Brain pericyte (primary cell): ENCODE data around the gene C8B.

Experiments
- DNase-seq: peaks from one replicate; pipeline ENCODE4 v3.0.0-alpha.2; 2012; ENCODE audit warnings: low read depth, low spot score

The C8B gene

GRCh38 chr1:56965916-56966697, at the start of gene C8B:
TSS of gene C8B (minus strand) at chr1:56966015. CDS start at chr1:56965948, 67 bp downstream.
- no peak for DNase-seq

GRCh38 chr1:57015071-57015470, 49.3 kb upstream of the C8B start:
- DNase-seq: no peak

GRCh38 chr1:57013522-57013921, 47.7 kb upstream of the C8B start:
- DNase-seq: no peak

GRCh38 chr1:57012315-57012714, 46.5 kb upstream of the C8B start:
- no peak for DNase-seq

- no peak for DNase-seq
Measured at GRCh38 chr1:57010511-57010910, 44.7 kb upstream of the C8B start.

GRCh38 chr1:57007948-57008347, 42.1 kb upstream of the C8B start:
- DNase-seq: no peak

- DNase-seq: no peak
Measured at GRCh38 chr1:57007472-57007871, 41.7 kb upstream of the C8B start.

GRCh38 chr1:57003398-57004139, 37.8 kb upstream of the C8B start:
- no peak for DNase-seq

- DNase-seq: no peak
Measured at GRCh38 chr1:56995414-56996100, 29.7 kb upstream of the C8B start.

- DNase-seq: no peak
Measured at GRCh38 chr1:56993475-56993874, 27.7 kb upstream of the C8B start.

- DNase-seq: no peak
Measured at GRCh38 chr1:56992318-56993125, 26.7 kb upstream of the C8B start.

GRCh38 chr1:56991576-56991975, 25.8 kb upstream of the C8B start:
- DNase-seq: no peak

- DNase-seq: no peak
Measured at GRCh38 chr1:56986397-56986796, 20.6 kb upstream of the C8B start.

- no peak for DNase-seq
Measured at GRCh38 chr1:56985857-56986256, 20.0 kb upstream of the C8B start.

- DNase-seq: no peak
Measured at GRCh38 chr1:56983484-56983883, 17.7 kb upstream of the C8B start.

GRCh38 chr1:56979986-56980755, 14.4 kb upstream of the C8B start:
- DNase-seq: no peak

GRCh38 chr1:56978819-56979218, 13.0 kb upstream of the C8B start:
- DNase-seq: no peak

- no peak for DNase-seq
Measured at GRCh38 chr1:56977910-56978309, 12.1 kb upstream of the C8B start.

- no peak for DNase-seq
Measured at GRCh38 chr1:56975446-56975845, 9.6 kb upstream of the C8B start.

- DNase-seq: no peak
Measured at GRCh38 chr1:56973923-56974742, 8.3 kb upstream of the C8B start.
